Osteocyte (in vitro differentiated cells): ENCODE data around the gene SMIM8. TPM values are rescaled to one million over a fixed set of nuclear protein-coding genes. Genes with fewer than 3 reads are reported as not detected.

ENCODE experiments used
- DNase-seq: peaks from one replicate; pipeline ENCODE4 v3.0.0; 2021; ENCODE audit warnings: mixed read lengths; ENCODE audit not compliant: unreplicated experiment; ENCODE audit errors: extremely low spot score
- H3K27ac Mint-ChIP-seq: one replicate; pipeline ENCODE4 v1.8.0; 2021; ENCODE audit warnings: mild to moderate bottlenecking, mixed read lengths; ENCODE audit not compliant: unreplicated experiment
- H3K27me3 Mint-ChIP-seq: one replicate; pipeline ENCODE4 v1.8.0; 2021; ENCODE audit warnings: mixed read lengths; ENCODE audit not compliant: unreplicated experiment
- H3K36me3 Mint-ChIP-seq: one replicate; pipeline ENCODE4 v1.8.0; 2021; ENCODE audit warnings: mixed read lengths; ENCODE audit not compliant: unreplicated experiment
- H3K4me1 Mint-ChIP-seq: one replicate; pipeline ENCODE4 v1.8.0; 2021; ENCODE audit warnings: mixed read lengths; ENCODE audit not compliant: unreplicated experiment
- H3K4me3 Mint-ChIP-seq: one replicate; pipeline ENCODE4 v1.8.0; 2021; ENCODE audit warnings: mild to moderate bottlenecking, moderate library complexity, mixed read lengths; ENCODE audit not compliant: unreplicated experiment
- H3K9me3 Mint-ChIP-seq: one replicate; pipeline ENCODE4 v1.8.0; 2021; ENCODE audit warnings: mixed read lengths; ENCODE audit not compliant: unreplicated experiment
- CTCF ChIP-seq: fragments of 200-600 bp; sonication (generic); IDR thresholded peaks from 2 replicates; pipeline ENCODE4 v1.5.0; 2021; ENCODE audit warnings: antibody characterized with exemption, mild to moderate bottlenecking, moderate library complexity
- total RNA-seq: library from RNA; stranded (reverse); gene quantifications from 2 replicates; pipeline ENCODE4 v1.2.1, GENCODE V29; 2021

SMIM8 gene
- total RNA-seq, 1 donor from 2014 or later, result 12.1 TPM

DNA sequence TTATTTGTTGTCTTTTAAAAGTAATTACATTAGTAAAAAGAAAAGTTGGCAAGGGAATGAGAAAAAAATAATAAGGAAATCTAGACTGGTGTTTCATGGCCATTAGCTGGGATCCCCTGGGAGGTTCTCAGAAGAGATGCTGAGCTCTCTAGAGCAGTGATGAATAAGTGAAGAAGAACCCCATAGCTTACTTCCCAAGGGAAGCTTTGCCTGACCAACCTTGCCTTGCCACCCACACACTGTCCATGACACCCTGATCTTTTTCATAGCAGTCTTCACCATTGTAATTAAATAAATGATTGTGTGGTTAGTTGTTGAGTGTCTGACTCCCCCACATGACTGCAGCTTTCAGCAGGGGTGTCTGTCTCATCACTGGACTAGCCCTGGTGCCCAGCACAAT, 28.1 kb downstream of the SMIM8 start:
- Mint-ChIP-seq H3K27ac (no peak overlapping the region), H3K36me3 (peaks cover 7% of the 10 kb centered on the region), H3K4me1 (no peaks in the 10 kb centered on the region), H3K27me3 (no peaks in the 10 kb centered on the region), H3K9me3 (no peaks in the 10 kb centered on the region), H3K4me3 (no peak overlapping the region)
- no peak for TF ChIP-seq CTCF
- DNase-seq, result no peak

DNA sequence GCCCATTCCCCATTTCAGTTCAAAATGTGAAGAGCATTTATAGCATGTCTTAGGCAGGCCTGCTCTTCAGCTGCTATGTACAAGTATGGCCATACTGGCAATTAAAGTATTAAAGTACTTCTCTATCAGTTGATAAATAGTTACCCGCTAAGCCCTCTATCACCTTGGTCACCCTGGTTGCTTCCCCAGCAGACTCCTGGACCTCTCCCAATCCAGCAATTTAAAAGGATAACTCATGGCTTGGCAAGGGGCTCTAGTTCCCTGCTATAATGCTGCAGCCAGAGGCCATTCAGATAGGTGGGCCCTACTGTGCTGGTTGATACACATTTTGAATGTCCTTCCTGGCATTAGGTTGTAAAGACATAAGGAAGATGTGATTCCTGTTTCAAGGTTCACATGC, 29.2 kb downstream of the SMIM8 start:
- Mint-ChIP-seq H3K9me3 (no peaks in the 10 kb centered on the region), H3K36me3 (peaks cover 4% of the 10 kb centered on the region), H3K4me1 (no peaks in the 10 kb centered on the region), H3K27me3 (no peaks in the 10 kb centered on the region), H3K4me3 (no peak overlapping the region), H3K27ac (no peak overlapping the region)
- no peak for DNase-seq
- no peak for TF ChIP-seq CTCF

GRCh38 chr6:87356181-87356580, 33.8 kb downstream of the SMIM8 start:
- TF ChIP-seq CTCF, result no peak
- Mint-ChIP-seq H3K27me3 (no peaks in the 10 kb centered on the region), H3K4me3 (no peak overlapping the region), H3K27ac (no peak overlapping the region), H3K36me3 (no peaks in the 10 kb centered on the region), H3K9me3 (no peaks in the 10 kb centered on the region), H3K4me1 (peaks cover 6% of the 10 kb centered on the region)
- no peak for DNase-seq

GRCh38 chr6:87357479-87358196, 35.2 kb downstream of the SMIM8 start:
- Mint-ChIP-seq H3K9me3 (no peaks in the 10 kb centered on the region), H3K36me3 (no peaks in the 10 kb centered on the region), H3K4me1 (peaks cover 6% of the 10 kb centered on the region), H3K4me3 (no peak overlapping the region), H3K27ac (no peak overlapping the region), H3K27me3 (no peaks in the 10 kb centered on the region)
- DNase-seq, result no peak
- no peak for TF ChIP-seq CTCF

DNA sequence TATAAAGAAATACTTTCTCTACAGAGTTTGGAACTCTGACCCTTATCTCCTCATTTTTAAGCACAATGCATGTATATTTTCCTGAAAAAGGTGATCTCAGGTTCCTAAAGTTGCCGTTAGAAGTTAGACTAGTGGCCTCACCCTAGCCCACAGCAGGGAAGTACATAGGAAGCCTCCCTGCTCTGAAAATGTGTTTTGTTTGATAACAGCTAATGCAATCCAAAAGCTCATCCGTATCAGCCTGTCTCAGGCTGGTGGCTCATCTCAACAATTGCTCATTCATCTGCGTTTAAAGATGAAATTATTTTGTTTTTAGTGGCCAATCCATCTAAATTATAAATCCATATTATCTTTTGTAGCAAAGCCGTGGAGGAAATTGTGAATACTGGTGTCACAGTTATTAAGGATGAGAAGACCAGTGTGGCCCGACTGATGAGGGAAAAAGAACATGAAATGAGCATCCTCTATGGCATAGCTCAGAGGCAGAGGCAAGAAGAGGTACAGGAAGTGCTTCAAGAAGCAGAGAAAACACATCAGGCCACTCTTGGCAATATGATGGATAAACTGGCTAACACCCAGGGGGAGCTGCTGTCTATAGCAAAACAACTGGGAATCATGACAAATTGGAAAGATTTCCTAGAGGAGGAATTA, 42.3 kb downstream of the SMIM8 start:
- DNase-seq, result no peak
- Mint-ChIP-seq H3K27ac (no peak overlapping the region), H3K36me3 (peaks cover 8% of the 10 kb centered on the region), H3K27me3 (no peaks in the 10 kb centered on the region), H3K9me3 (peaks cover 10% of the 10 kb centered on the region), H3K4me3 (no peak overlapping the region), H3K4me1 (no peaks in the 10 kb centered on the region)
- no peak for TF ChIP-seq CTCF
